Ascending aorta (tissue), 2 donors: ENCODE measurements around the gene RNF222. TPM values are rescaled to one million over a fixed set of nuclear protein-coding genes. Genes with fewer than 3 reads are reported as not detected.

Source experiments
- DNase-seq, 2 donors: peaks; one replicate each; pipeline ENCODE4 v3.0.0-alpha.2; 2019; ENCODE audit warnings: low spot score in 2 of 2
- H3K27ac ChIP-seq, 2 donors: fragments of 200-600 bp; sonication (generic); one replicate each; pipeline ENCODE4 v1.5.1; 2016 to 2017; ENCODE audit warnings: mild to moderate bottlenecking in 1 of 2
- H3K27me3 ChIP-seq: fragments of 200-600 bp; sonication (generic); one replicate; pipeline ENCODE4 v1.5.1; 2017
- H3K36me3 ChIP-seq, 2 donors: fragments of 200-600 bp; sonication (generic); one replicate each; pipeline ENCODE4 v1.5.1; 2016
- H3K4me1 ChIP-seq, 2 donors: fragments of 200-600 bp; sonication (generic); one replicate each; pipeline ENCODE4 v1.5.1; 2016 to 2017; ENCODE audit warnings: mild to moderate bottlenecking in 1 of 2
- H3K4me3 ChIP-seq, 2 donors: fragments of 200-600 bp; sonication (generic); one replicate each; pipeline ENCODE4 v1.5.1; 2016 to 2017; ENCODE audit warnings: mild to moderate bottlenecking in 1 of 2
- H3K9me3 ChIP-seq, 2 donors: fragments of 200-600 bp; sonication (generic); one replicate each; pipeline ENCODE4 v1.5.1; 2016
- intact Hi-C: fragments of 100-400 bp; cut with DNase I; formaldehyde crosslinking; loops from one replicate; pipeline ENCODE4 v1.15.1; 2023
- total RNA-seq: library from RNA; depleted of rRNA; stranded (reverse); fragments of >200 nt; gene quantifications from one replicate; pipeline ENCODE4 v1.1.0, GENCODE V29; 2016
- TF ChIP-seq, protein P1 (sequence below), 3 experiments: fragments of 200-600 bp in 2 of 3; fragments of 450-650 bp in 1 of 3; sonication (generic) in 2 of 3; IDR thresholded peaks; one replicate each; pipeline ENCODE4 v1.5.1; 2016 to 2019; ENCODE audit warnings: antibody characterized with exemption in 3 of 3, mild to moderate bottlenecking in 1 of 3, moderate library complexity in 1 of 3

RNF222 gene
- total RNA-seq, 1 donor from 2014 or later, result not detected

DNA sequence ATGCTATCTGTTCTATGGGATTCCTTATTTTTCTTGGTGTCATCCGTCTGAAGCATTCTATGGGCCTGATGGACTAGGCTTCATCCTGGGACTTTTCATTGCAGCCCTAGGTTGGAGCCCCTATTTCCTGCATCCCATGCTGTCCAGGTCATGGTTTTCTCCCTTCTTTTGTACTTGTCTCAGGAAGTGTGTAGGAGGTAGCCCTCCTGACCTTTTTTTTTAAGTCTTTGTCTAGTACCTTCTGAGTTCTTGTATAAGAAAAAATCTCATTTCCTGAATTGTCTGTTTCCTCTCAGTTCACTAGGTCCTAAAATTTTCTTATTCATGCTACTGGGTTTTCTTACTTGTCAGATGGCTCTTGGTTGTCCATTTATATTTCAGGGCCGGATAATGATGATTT, 44.1 kb upstream of the RNF222 start:
- DNase-seq, result no peak
- H3K9me3 ChIP-seq, result no peaks in the 10 kb centered on the region
- H3K4me3 ChIP-seq, result no peak overlapping the region
- TF ChIP-seq, protein P1, sequence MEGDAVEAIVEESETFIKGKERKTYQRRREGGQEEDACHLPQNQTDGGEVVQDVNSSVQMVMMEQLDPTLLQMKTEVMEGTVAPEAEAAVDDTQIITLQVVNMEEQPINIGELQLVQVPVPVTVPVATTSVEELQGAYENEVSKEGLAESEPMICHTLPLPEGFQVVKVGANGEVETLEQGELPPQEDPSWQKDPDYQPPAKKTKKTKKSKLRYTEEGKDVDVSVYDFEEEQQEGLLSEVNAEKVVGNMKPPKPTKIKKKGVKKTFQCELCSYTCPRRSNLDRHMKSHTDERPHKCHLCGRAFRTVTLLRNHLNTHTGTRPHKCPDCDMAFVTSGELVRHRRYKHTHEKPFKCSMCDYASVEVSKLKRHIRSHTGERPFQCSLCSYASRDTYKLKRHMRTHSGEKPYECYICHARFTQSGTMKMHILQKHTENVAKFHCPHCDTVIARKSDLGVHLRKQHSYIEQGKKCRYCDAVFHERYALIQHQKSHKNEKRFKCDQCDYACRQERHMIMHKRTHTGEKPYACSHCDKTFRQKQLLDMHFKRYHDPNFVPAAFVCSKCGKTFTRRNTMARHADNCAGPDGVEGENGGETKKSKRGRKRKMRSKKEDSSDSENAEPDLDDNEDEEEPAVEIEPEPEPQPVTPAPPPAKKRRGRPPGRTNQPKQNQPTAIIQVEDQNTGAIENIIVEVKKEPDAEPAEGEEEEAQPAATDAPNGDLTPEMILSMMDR (IDR thresholded peaks at IDR 0.05), result no peak
- H3K27ac ChIP-seq, result no peak overlapping the region
- intact Hi-C loops, result no loop called here
- H3K4me1 ChIP-seq, result peaks cover 8 to 22% of the 10 kb centered on the region in 2 donors
- H3K36me3 ChIP-seq, result peaks cover 34 to 35% of the 10 kb centered on the region in 2 donors
- no peaks in the 10 kb centered on the region for H3K27me3 ChIP-seq

DNA sequence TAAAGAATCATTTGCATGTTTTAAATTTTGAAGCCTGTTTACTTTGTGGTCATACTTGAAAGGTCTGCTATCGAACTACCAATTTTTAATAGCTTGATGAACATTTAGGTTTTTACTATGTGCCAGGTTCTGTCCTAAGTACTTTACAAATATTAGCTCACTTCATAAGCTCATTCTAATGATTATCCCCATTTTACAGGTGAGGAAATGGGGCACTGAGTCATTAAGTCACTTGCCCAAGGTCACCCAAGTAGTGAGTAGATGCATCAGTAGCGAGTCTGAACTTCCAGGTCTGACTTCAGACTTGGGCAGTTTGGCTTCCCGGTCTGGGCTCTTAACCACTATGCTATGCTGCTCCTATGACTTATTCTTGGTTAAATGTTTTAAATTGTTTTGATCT, 42.1 kb upstream of the RNF222 start:
- H3K27me3 ChIP-seq, result no peaks in the 10 kb centered on the region
- no peak for DNase-seq
- H3K36me3 ChIP-seq, result peaks cover 23 to 26% of the 10 kb centered on the region in 2 donors
- no peaks in the 10 kb centered on the region for H3K9me3 ChIP-seq
- intact Hi-C loops, result no loop called here
- no peak overlapping the region for H3K4me3 ChIP-seq
- TF ChIP-seq, protein P1 (IDR thresholded peaks at IDR 0.05), result no peak
- no peak overlapping the region for H3K27ac ChIP-seq
- H3K4me1 ChIP-seq, result peaks cover 10 to 22% of the 10 kb centered on the region in 2 donors

DNA sequence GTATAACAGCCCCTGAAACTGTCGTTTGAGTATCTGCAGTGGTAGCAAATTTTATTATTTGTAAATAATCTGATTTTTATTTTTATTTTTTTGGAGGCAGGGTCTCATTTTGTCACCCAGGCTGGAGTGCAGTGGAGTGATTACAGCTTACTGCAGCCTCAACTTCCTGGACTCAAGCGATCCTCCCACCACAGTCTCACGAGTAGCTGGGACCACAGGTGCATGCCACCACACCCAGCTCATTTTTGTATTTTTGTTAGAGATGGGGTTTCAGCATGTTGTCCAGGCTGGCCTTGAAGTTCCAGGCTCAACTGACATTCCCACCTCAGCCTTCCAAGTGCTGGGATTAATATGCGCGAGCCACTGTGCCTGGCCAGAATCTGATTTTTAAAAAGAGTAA, 40.8 kb upstream of the RNF222 start:
- H3K27me3 ChIP-seq, result no peaks in the 10 kb centered on the region
- H3K9me3 ChIP-seq, result no peaks in the 10 kb centered on the region
- TF ChIP-seq, protein P1 (IDR thresholded peaks at IDR 0.05), result no peak
- H3K4me3 ChIP-seq, result peak overlapping the region in 1 of 2 donors; percentile 73
- H3K36me3 ChIP-seq, result peaks cover 16 to 18% of the 10 kb centered on the region in 2 donors
- H3K4me1 ChIP-seq, result peaks cover 10 to 22% of the 10 kb centered on the region in 2 donors
- H3K27ac ChIP-seq, result peak overlapping the region in 1 of 2 donors; percentile 95
- DNase-seq, result no peak
- intact Hi-C loops, result no loop called here

DNA sequence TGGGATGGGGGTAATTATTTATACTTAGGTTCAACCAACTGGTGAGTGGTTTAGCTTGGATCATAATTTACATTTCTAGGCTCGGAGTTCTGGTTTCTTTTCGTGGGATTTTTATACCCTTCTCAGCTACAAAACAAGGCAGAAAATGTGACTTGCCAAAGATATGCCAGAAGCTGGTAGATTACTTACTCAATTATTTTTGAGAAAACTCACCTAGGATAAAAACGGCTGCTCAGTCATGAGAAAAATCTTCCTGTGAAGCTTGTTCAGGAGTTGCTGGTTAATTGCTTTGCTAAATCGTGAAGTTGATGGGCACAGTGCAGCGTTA, 39.2 kb upstream of the RNF222 start:
- intact Hi-C loops, result no loop called here
- Histone ChIP-seq H3K4me3 (peak overlapping the region; percentile 73 to 96), H3K36me3 (peaks cover 16 to 18% of the 10 kb centered on the region in 2 donors), H3K4me1 (peaks cover 9 to 31% of the 10 kb centered on the region in 2 donors), H3K9me3 (no peaks in the 10 kb centered on the region), H3K27ac (peak overlapping the region; percentile 95 to 100), H3K27me3 (no peaks in the 10 kb centered on the region)
- TF ChIP-seq, protein P1 (IDR thresholded peaks at IDR 0.05), result no peak
- DNase-seq, result no peak

DNA sequence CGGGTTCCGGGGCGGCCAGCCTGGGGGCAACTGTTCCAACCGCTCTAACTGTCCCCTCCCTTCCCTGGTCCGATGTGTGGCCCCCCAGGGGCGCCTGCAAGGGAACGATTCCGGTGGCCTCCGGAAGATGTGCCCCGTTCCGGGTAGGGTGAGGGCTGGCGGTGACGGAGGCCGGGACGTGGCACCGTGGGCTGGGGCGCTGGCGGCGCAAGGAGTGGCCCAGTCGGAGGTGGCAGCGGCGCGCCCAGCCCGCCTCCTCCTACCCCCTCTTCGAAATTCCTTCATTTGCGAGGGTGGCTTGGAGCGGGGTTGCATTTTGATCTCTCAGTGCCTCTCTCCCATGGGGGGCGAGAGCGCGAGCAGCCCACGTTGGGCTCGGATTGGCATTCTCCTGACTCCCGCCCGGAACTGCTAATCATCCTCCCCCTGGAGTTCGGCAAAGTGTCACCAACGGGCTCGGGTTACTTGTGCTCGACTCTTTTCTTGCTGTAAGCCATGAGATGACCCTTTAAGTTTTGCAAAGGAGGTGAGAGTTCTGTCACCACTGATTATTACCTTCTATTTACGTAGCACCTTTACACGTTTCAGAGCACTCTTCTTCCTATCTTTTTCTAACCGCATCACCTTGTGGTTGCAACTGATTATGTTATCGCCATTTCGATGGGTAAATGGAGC, 38.7 kb upstream of the RNF222 start:
- peaks cover 16 to 18% of the 10 kb centered on the region in 2 donors for H3K36me3 ChIP-seq
- no peaks in the 10 kb centered on the region for H3K27me3 ChIP-seq
- H3K27ac ChIP-seq, result peak overlapping the region; percentile 95 to 100
- TF ChIP-seq, protein P1 (IDR thresholded peaks at IDR 0.05), result no peak
- peaks cover 12 to 36% of the 10 kb centered on the region in 2 donors for H3K4me1 ChIP-seq
- H3K4me3 ChIP-seq, result peak overlapping the region; percentile 73 to 96
- intact Hi-C loops, result no loop called here
- no peaks in the 10 kb centered on the region for H3K9me3 ChIP-seq
- DNase-seq, result peak; percentile 27 to 83
